GM11168 (cell line): ENCODE results near the gene LYZL2.

Source experiments
- in situ Hi-C: fragments of 300-500 bp; cut with MboI; formaldehyde crosslinking; loops from one replicate; pipeline ENCODE4 v1.12.0; 2022; ENCODE audit warnings: low sequenced_read_pairs; ENCODE audit not compliant: unreplicated experiment

LYZL2 gene

GRCh38 chr10:30596493-30597432, 32.8 kb downstream of the LYZL2 start:
- in situ Hi-C loops, result loop anchor here (10.0 to 25.0 kb wide), 3 partner anchors 202 to 1212 kb away; no protein-coding TSS in a partner anchor

GRCh38 chr10:30596013-30596412, 33.5 kb downstream of the LYZL2 start:
- in situ Hi-C loops, result loop anchor here (10.0 to 25.0 kb wide), 3 partner anchors 201 to 1211 kb away; no protein-coding TSS in a partner anchor

- in situ Hi-C loops, result loop anchor here (10.0 to 25.0 kb wide), 3 partner anchors 199 to 1209 kb away; no protein-coding TSS in a partner anchor
Observed at GRCh38 chr10:30594077-30594476, 35.5 kb downstream of the LYZL2 start.

- in situ Hi-C loops, result loop anchor here (10.0 to 25.0 kb wide), 3 partner anchors 198 to 1208 kb away; no protein-coding TSS in a partner anchor
Observed at GRCh38 chr10:30592770-30593169, 36.8 kb downstream of the LYZL2 start.

- in situ Hi-C loops, result loop anchor here (10.0 to 25.0 kb wide), 3 partner anchors 196 to 1206 kb away; no protein-coding TSS in a partner anchor
Observed at GRCh38 chr10:30591249-30591670, 38.3 kb downstream of the LYZL2 start.

GRCh38 chr10:30589441-30589840, 40.1 kb downstream of the LYZL2 start:
- in situ Hi-C loops, result loop anchor here (25.0 kb wide), 1 partner anchor 577 kb away; no protein-coding TSS in a partner anchor

- in situ Hi-C loops, result loop anchor here (25.0 kb wide), 1 partner anchor 575 kb away; no protein-coding TSS in a partner anchor
Observed at GRCh38 chr10:30587522-30588031, 42.0 kb downstream of the LYZL2 start.

- in situ Hi-C loops, result loop anchor here (25.0 kb wide), 1 partner anchor 575 kb away; no protein-coding TSS in a partner anchor
Observed at GRCh38 chr10:30586828-30587227, 42.7 kb downstream of the LYZL2 start.

GRCh38 chr10:30583778-30584415, 45.7 kb downstream of the LYZL2 start:
- in situ Hi-C loops, result loop anchor here (25.0 kb wide), 1 partner anchor 572 kb away; no protein-coding TSS in a partner anchor

- in situ Hi-C loops, result loop anchor here (25.0 kb wide), 1 partner anchor 570 kb away; no protein-coding TSS in a partner anchor
Observed at GRCh38 chr10:30581779-30582380, 47.7 kb downstream of the LYZL2 start.

- in situ Hi-C loops, result loop anchor here (25.0 kb wide), 1 partner anchor 568 kb away; no protein-coding TSS in a partner anchor
Observed at GRCh38 chr10:30580676-30581075, 48.9 kb downstream of the LYZL2 start.

- in situ Hi-C loops, result loop anchor here (25.0 kb wide), 1 partner anchor 568 kb away; no protein-coding TSS in a partner anchor
Observed at GRCh38 chr10:30580241-30580640, 49.3 kb downstream of the LYZL2 start.

GRCh38 chr10:30579574-30579973, 50.0 kb downstream of the LYZL2 start:
- in situ Hi-C loops, result loop anchor here (25.0 kb wide), 1 partner anchor 567 kb away; no protein-coding TSS in a partner anchor

GRCh38 chr10:30577048-30577447, 52.5 kb downstream of the LYZL2 start:
- in situ Hi-C loops, result loop anchor here (25.0 kb wide), 1 partner anchor 565 kb away; no protein-coding TSS in a partner anchor

- in situ Hi-C loops, result loop anchor here (25.0 kb wide), 1 partner anchor 564 kb away; no protein-coding TSS in a partner anchor
Observed at GRCh38 chr10:30576641-30577040, 52.9 kb downstream of the LYZL2 start.

GRCh38 chr10:30574432-30574796, 55.1 kb downstream of the LYZL2 start:
- in situ Hi-C loops, result no loop called here

GRCh38 chr10:30573721-30574431, 55.7 kb downstream of the LYZL2 start:
- in situ Hi-C loops, result no loop called here

GRCh38 chr10:30565449-30565848, 64.1 kb downstream of the LYZL2 start:
- in situ Hi-C loops, result no loop called here

- in situ Hi-C loops, result no loop called here
Observed at GRCh38 chr10:30562787-30563186, 66.8 kb downstream of the LYZL2 start.
